DOHH2 (cell line): Measurements from ENCODE around the gene MGRN1.

Experiments
- CTCF ChIP-seq: fragments of 200-600 bp; sonication (generic); IDR thresholded peaks from one replicate; pipeline ENCODE4 v1.5.1; 2014; ENCODE audit warnings: antibody characterized with exemption, mild to moderate bottlenecking, low read depth, low read length; ENCODE audit not compliant: poor library complexity, severe bottlenecking
- EZH2phosphoT487 ChIP-seq: fragments of 200-600 bp; sonication (generic); IDR thresholded peaks from 2 replicates; pipeline ENCODE4 v1.6.1; 2017; ENCODE audit warnings: borderline replicate concordance, mild to moderate bottlenecking, antibody characterized with exemption, low read length, moderate library complexity, mixed read lengths

GRCh38 chr16:4646773-4647643 is 22.4 kb downstream of the MGRN1 start:
- TF ChIP-seq CTCF (no peak), EZH2phosphoT487 (no peak)
